Measurements from ENCODE around the gene PLOD1. TPM values are rescaled to one million over a fixed set of nuclear protein-coding genes. Genes with fewer than 3 reads are reported as not detected.
"Not testable (repeated sequence)": the region's sequence is repeated elsewhere in the genome, so short reads cannot be mapped to it uniquely, and the experiment has no call there.

The PLOD1 gene
- total RNA-seq, 2 experiments from 2014 or later = 10.5 to 11.1 TPM

DNA sequence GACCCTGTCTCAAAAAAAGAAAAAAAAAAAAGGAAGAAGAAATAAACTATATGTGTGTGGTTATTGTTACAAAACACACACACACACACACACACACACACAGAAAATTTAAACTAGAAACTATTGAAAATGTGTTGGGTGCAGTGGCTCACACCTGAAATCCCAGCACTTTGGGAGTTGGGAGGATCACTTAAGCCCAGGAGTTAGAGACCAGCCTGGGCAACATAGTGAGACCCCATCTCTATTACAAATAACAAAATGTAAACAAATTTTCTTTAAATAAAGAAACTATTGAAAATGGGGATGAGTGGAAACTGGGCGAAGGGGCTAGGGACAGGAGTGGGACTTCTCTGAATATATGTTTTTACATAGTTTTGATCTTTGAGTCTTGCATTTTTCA lies 31.3 kb upstream of the PLOD1 start:
- Mint-ChIP-seq H3K27ac (no peak overlapping the region), H3K9me3 (no peaks in the 10 kb centered on the region), H3K27me3 (peaks cover 56% of the 10 kb centered on the region), H3K36me3 (ENCODE audit: low read depth) (no peaks in the 10 kb centered on the region), H3K4me3 (no peak overlapping the region), H3K4me1 (peaks cover 28% of the 10 kb centered on the region)
- POLR2A ChIA-PET = no interaction called here
- CTCF ChIA-PET = no interaction called here
- DNase-seq = no peak

GRCh38 chr1:11904156-11904555 lies 30.4 kb upstream of the PLOD1 start:
- H3K9me3 Mint-ChIP-seq; H3K36me3 Mint-ChIP-seq (ENCODE audit: low read depth); H3K4me3 Mint-ChIP-seq; DNase-seq; POLR2A ChIA-PET; H3K27ac Mint-ChIP-seq; CTCF ChIA-PET: not testable (repeated sequence)
- Mint-ChIP-seq H3K27me3 (peaks cover 50% of the 10 kb centered on the region), H3K4me1 (peaks cover 34% of the 10 kb centered on the region)

- no peaks in the 10 kb centered on the region for H3K9me3 Mint-ChIP-seq
- DNase-seq = no peak
- CTCF ChIA-PET = no interaction called here
- H3K4me3 Mint-ChIP-seq = no peak overlapping the region
- POLR2A ChIA-PET = no interaction called here
- peaks cover 42% of the 10 kb centered on the region for H3K27me3 Mint-ChIP-seq
- H3K36me3 Mint-ChIP-seq (ENCODE audit: low read depth) = no peaks in the 10 kb centered on the region
- H3K4me1 Mint-ChIP-seq = peaks cover 40% of the 10 kb centered on the region
- H3K27ac Mint-ChIP-seq = no peak overlapping the region
Observed at GRCh38 chr1:11904978-11905377, 29.5 kb upstream of the PLOD1 start.

- DNase-seq = no peak
- Mint-ChIP-seq H3K27ac (no peak overlapping the region), H3K27me3 (peaks cover 27% of the 10 kb centered on the region), H3K4me1 (peaks cover 45% of the 10 kb centered on the region), H3K4me3 (no peak overlapping the region), H3K36me3 (ENCODE audit: low read depth) (no peaks in the 10 kb centered on the region), H3K9me3 (no peaks in the 10 kb centered on the region)
- ChIA-PET POLR2A (no interaction called here), CTCF (interaction anchor here (1.2 to 1.9 kb wide), 3 partner anchors 28 to 69 kb away, joined by 3 to 7 read pairs (median 4); partner anchors contain the start of gene PLOD1)
Observed at GRCh38 chr1:11906870-11907269, 27.6 kb upstream of the PLOD1 start.

- Mint-ChIP-seq H3K36me3 (ENCODE audit: low read depth) (no peaks in the 10 kb centered on the region), H3K9me3 (no peaks in the 10 kb centered on the region), H3K27me3 (peaks cover 23% of the 10 kb centered on the region), H3K27ac (peak overlapping the region; percentile 99), H3K4me3 (peak overlapping the region; percentile 81), H3K4me1 (peaks cover 45% of the 10 kb centered on the region)
- ChIA-PET POLR2A (interaction anchor here (0.5 to 1.6 kb wide), 22 partner anchors 9 to 623 kb away, joined by 3 to 13 read pairs (median 4); partner anchors contain the start of genes CLCN6, KIAA2013 and MIIP), CTCF (interaction anchor here (0.5 to 1.9 kb wide), 24 partner anchors 8 to 309 kb away, joined by 3 to 7 read pairs (median 4); partner anchors contain the start of genes KIAA2013, MIIP and PLOD1)
- peak; percentile 94 for DNase-seq
Observed at GRCh38 chr1:11907275-11908094, 27.0 kb upstream of the PLOD1 start.

DNA sequence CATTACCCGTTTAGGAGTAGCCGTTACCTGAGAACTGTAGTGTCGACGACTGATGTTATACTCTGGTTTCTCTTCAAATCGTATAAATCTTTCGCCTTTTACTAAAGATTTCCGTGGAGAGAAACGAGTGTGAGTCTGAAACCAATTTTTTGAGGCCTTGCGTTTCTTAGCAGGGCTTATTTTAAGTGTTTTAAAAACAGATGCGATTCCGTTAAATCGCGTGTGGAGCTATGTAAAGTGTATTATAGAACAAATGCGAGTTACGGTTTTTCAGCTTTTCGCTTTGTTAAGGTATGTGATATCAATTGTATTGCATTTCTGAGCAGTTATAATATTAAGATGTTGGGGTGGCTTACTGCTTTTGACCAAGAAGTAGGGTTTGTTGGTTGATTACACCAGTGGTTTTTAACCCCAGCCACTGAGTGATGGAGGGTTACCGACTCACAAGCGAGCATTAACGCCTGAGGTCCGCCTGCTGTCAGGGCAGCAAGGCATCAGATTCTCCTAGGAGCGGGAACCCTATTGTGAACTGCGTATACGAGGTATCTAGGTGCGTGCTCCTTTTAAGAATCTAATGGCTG lies 26.3 kb upstream of the PLOD1 start:
- Mint-ChIP-seq H3K27ac (peak overlapping the region; percentile 99), H3K4me3 (peak overlapping the region; percentile 81), H3K36me3 (ENCODE audit: low read depth) (no peaks in the 10 kb centered on the region), H3K27me3 (peaks cover 22% of the 10 kb centered on the region), H3K4me1 (peaks cover 45% of the 10 kb centered on the region), H3K9me3 (no peaks in the 10 kb centered on the region)
- POLR2A ChIA-PET = interaction anchor here (0.5 to 1.6 kb wide), 31 partner anchors 9 to 1861 kb away, joined by 3 to 13 read pairs (median 4); partner anchors contain the start of genes CLCN6, KIAA2013, MIIP and PLOD1
- peak; percentile 85 for DNase-seq
- CTCF ChIA-PET = interaction anchor here (0.6 to 2.9 kb wide), 21 partner anchors 9 to 308 kb away, joined by 3 to 17 read pairs (median 4); partner anchors contain the start of genes KIAA2013, MIIP and PLOD1

- not testable (repeated sequence) for DNase-seq; H3K27me3 Mint-ChIP-seq; H3K4me3 Mint-ChIP-seq; H3K9me3 Mint-ChIP-seq; H3K36me3 Mint-ChIP-seq (ENCODE audit: low read depth); H3K27ac Mint-ChIP-seq
- ChIA-PET CTCF (interaction anchor here (1.6 to 2.9 kb wide), 3 partner anchors 8 to 144 kb away, joined by 4 to 17 read pairs (median 4); no protein-coding TSS in a partner anchor), POLR2A (interaction anchor here (1.2 to 1.8 kb wide), 2 partner anchors 104 to 108 kb away, joined by 4 to 6 read pairs; partner anchors contain the start of gene MIIP)
- peaks cover 32% of the 10 kb centered on the region for H3K4me1 Mint-ChIP-seq
Observed at GRCh38 chr1:11910914-11911228, 23.6 kb upstream of the PLOD1 start.

- POLR2A ChIA-PET = no interaction called here
- Mint-ChIP-seq H3K36me3 (ENCODE audit: low read depth) (peaks cover 3% of the 10 kb centered on the region), H3K27ac (no peak overlapping the region)
Observed at GRCh38 chr1:11912000-11912399, 22.5 kb upstream of the PLOD1 start.

DNA sequence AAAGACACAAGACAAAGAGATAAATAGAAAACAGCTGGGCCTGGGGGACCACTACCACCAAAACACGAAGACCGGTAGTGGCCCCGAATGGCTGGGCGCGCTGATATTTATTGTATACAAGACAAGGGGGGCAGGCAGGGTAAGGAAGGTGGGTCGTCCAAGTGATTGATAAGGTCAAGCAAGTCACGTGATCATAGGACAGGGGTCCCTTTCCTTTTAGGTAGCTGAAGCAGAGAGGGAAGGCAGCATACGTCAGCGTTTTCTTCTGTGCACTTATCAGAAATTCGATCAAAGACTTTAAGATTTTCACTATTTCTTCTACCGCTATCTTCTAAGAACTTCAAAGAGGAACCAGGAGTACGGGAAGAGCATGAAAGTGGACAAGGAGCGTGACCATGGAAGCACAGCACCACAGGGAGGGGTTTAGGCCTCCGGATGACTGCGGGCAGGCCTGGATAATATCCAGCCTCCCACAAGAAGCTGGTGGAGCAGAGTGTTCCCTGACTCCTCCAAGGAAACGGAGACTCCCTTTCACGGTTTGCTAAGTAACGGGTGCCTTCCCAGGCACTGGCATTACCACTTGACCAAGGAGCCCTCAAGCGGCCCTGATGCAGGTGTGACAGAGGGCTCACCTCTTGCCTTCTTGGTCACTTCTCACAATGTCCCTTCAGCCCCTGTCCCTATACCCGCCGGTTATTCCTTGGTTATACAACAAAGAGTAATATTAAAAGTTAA lies 21.9 kb upstream of the PLOD1 start:
- H3K27me3 Mint-ChIP-seq; H3K27ac Mint-ChIP-seq; H3K36me3 Mint-ChIP-seq (ENCODE audit: low read depth); H3K4me3 Mint-ChIP-seq; POLR2A ChIA-PET; H3K9me3 Mint-ChIP-seq; CTCF ChIA-PET; DNase-seq: not testable (repeated sequence)
- H3K4me1 Mint-ChIP-seq = peaks cover 21% of the 10 kb centered on the region

More at GRCh38 chr1:11912000-11912399, 22.5 kb upstream of the PLOD1 start:
- DNase-seq = no peak
- Mint-ChIP-seq H3K27me3 (peaks cover 3% of the 10 kb centered on the region), H3K4me3 (no peak overlapping the region), H3K4me1 (peaks cover 27% of the 10 kb centered on the region), H3K9me3 (no peaks in the 10 kb centered on the region)
- CTCF ChIA-PET = interaction anchor here (0.6 kb wide), 1 partner anchor 24 kb away, joined by 4 read pairs; no protein-coding TSS in a partner anchor

DNA sequence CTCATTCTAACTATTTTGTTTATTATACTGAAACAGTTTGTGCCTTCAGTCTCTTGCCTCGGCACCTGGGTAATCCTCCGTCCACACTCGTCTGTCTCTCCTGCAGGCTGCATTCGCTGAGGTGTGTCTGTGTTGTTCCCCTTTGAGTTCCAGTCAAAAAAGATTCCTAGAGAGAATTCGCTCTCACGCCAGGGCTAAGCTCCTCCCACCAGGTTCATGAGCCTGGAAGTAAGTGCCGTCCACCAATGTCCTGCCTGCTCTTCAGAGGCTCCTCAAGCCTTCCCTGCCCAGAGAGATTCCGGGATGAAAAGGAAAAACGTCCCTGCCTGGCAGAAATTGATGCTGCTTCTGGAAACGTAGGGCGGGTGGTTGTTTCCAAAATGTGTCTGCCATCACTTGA lies 21.2 kb upstream of the PLOD1 start:
- H3K4me1 Mint-ChIP-seq = peaks cover 16% of the 10 kb centered on the region
- POLR2A ChIA-PET = interaction anchor here (0.7 kb wide), 1 partner anchor 627 kb away, joined by 3 read pairs; no protein-coding TSS in a partner anchor
- CTCF ChIA-PET = interaction anchor here (0.6 to 1.1 kb wide), 2 partner anchors 10 to 144 kb away, joined by 3 to 5 read pairs; no protein-coding TSS in a partner anchor
- H3K27ac Mint-ChIP-seq = peak overlapping the region; percentile 5
- H3K4me3 Mint-ChIP-seq = no peak overlapping the region
- no peak for DNase-seq
- H3K27me3 Mint-ChIP-seq = no peaks in the 10 kb centered on the region
- H3K36me3 Mint-ChIP-seq (ENCODE audit: low read depth) = peaks cover 3% of the 10 kb centered on the region
- no peaks in the 10 kb centered on the region for H3K9me3 Mint-ChIP-seq

DNA sequence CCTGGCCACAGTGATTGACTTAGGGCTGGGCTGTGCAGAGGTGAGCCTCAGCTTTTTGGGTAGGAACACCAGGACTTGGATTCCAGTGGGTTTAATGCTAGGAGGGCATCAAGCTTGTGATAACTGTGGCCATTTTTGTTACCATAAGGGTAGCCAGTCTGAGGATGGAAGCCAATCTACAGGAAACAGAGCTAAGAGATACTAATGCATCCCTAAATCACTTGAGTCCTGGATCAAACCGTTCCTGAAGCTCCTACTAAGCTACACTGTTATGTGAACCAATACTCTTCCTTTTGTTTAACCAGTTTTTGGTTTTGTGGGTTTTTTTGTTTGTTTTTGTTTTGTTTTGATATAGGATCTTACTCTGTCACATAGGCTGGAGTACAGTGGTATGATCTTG lies 20.5 kb upstream of the PLOD1 start:
- Mint-ChIP-seq H3K36me3 (ENCODE audit: low read depth) (peaks cover 5% of the 10 kb centered on the region), H3K27me3 (no peaks in the 10 kb centered on the region), H3K4me1 (peaks cover 11% of the 10 kb centered on the region), H3K4me3 (no peak overlapping the region), H3K9me3 (no peaks in the 10 kb centered on the region), H3K27ac (no peak overlapping the region)
- ChIA-PET CTCF (interaction anchor here (0.6 to 1.1 kb wide), 3 partner anchors 10 to 144 kb away, joined by 3 to 5 read pairs (median 4); no protein-coding TSS in a partner anchor), POLR2A (no interaction called here)
- DNase-seq = no peak

DNA sequence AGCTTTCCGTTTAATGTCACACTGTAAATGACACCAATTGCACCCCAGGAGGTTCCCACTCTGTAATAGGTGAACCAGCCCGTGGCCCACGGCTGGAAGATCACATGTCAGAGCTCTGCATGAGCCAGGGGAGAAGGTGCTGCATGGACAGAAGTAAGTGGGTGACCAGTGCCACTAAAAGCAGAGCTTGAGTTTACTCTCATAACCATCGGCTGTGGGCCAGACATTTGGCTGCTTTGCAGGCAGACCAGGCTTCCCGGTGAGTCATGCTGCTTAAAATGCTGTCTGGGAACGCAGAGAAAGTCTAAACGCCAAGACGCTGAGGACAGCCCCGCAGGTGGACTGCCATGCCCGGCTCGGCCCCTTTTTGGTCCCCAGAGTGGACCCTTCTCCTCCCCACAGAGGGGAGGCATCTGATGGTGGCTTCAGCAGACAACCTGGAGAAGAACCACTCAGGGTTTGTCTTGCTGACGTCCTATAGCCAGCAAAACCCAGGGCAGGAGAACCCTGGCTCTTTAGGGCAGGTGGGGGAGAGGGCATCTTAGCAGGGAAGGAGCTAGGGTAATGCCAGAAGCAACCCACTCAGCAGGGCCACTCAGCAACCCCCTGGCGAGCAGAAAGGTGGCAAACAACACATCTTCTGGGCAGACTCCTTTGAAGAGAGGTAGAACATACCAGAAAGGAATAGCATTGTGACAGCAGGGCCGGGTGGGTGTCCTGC lies 15.6 kb upstream of the PLOD1 start:
- POLR2A ChIA-PET = interaction anchor here (1.8 kb wide), 1 partner anchor 9 kb away, joined by 4 read pairs; no protein-coding TSS in a partner anchor
- Mint-ChIP-seq H3K27me3 (no peaks in the 10 kb centered on the region), H3K36me3 (ENCODE audit: low read depth) (peaks cover 31% of the 10 kb centered on the region), H3K4me1 (peaks cover 19% of the 10 kb centered on the region), H3K9me3 (no peaks in the 10 kb centered on the region), H3K27ac (no peak overlapping the region), H3K4me3 (no peak overlapping the region)
- CTCF ChIA-PET = interaction anchor here (1.8 to 2.5 kb wide), 2 partner anchors 9 to 11 kb away, joined by 4 to 17 read pairs; no protein-coding TSS in a partner anchor
- no peak for DNase-seq

Data from activated CD4-positive, alpha-beta T cell treated with anti-CD3 and anti-CD28 coated beads, Interleukin-2, amount 10 ng/mL, durations not matched to agents 7 days and 5 days (primary cell).